Liver (tissue), 3 donors: ENCODE measurements around the gene HPCAL1.

Source experiments
- CTCF ChIP-seq: fragments of 150-350 bp; IDR thresholded peaks from 2 replicates; pipeline ENCODE4 v1.5.1; 2017; ENCODE audit warnings: improper control_type of control experiment, low read depth, low read length; ENCODE audit not compliant: missing input control
- GABPA ChIP-seq, 2 donors: IDR thresholded peaks in 1 of 2; conservative IDR thresholded peaks in 1 of 2; 2 replicates each; pipeline ENCODE4 v1.6.1; 2016; ENCODE audit warnings: antibody characterized with exemption in 2 of 2, mild to moderate bottlenecking in 1 of 2, moderate library complexity in 1 of 2
- JUND ChIP-seq, 2 donors: IDR thresholded peaks; 2 replicates each; pipeline ENCODE4 v1.6.1; 2016; ENCODE audit warnings: antibody characterized with exemption in 2 of 2
- RAD21 ChIP-seq, 2 donors: IDR thresholded peaks; 2 replicates each; pipeline ENCODE4 v1.6.1; 2016; ENCODE audit warnings: antibody characterized with exemption in 2 of 2, mild to moderate bottlenecking in 2 of 2
- REST ChIP-seq: IDR thresholded peaks from 2 replicates; pipeline ENCODE4 v1.6.1; 2016; ENCODE audit warnings: antibody characterized with exemption, mild to moderate bottlenecking
- TAF1 ChIP-seq: conservative IDR thresholded peaks from 2 replicates; pipeline ENCODE4 v1.6.1; 2016; ENCODE audit warnings: antibody characterized with exemption, mild to moderate bottlenecking
- donor health status: healthy.
- donor health status: healthy.

- TF ChIP-seq CTCF (no peak), JUND (IDR thresholded peaks at IDR 0.05) (no peak), TAF1 (no peak), GABPA (IDR thresholded peaks at IDR 0.05 in 1 of 2, conservative IDR thresholded peaks at IDR 0.05 in 1 of 2) (no peak), REST (no peak), RAD21 (IDR thresholded peaks at IDR 0.05) (no peak)
These were observed 17.3 kb downstream of the HPCAL1 start for GRCh38 chr2:10319892-10320574.
